BE2C (cell line): ENCODE results near the gene PNMA8B.

Experiments used
- DNase-seq: peaks from one replicate; pipeline ENCODE4 v3.0.0-alpha.2; 2020
- H3K27me3 ChIP-seq: fragments of 250-450 bp; sonication (Bioruptor Pico); 2 replicates; pipeline ENCODE4 v1.5.1; 2020; ENCODE audit warnings: mild to moderate bottlenecking
- H3K36me3 ChIP-seq: fragments of 250-450 bp; sonication (Bioruptor Pico); 2 replicates; pipeline ENCODE4 v1.5.1; 2020; ENCODE audit warnings: mild to moderate bottlenecking
- H3K4me1 ChIP-seq: fragments of 250-450 bp; sonication (Bioruptor Pico); 2 replicates; pipeline ENCODE4 v1.5.1; 2020
- H3K4me3 ChIP-seq: 2 replicates; pipeline ENCODE4 v1.5.1; 2011; ENCODE audit warnings: low read depth, low read length
- H3K9me3 ChIP-seq: fragments of 250-450 bp; sonication (Bioruptor Pico); 2 replicates; pipeline ENCODE4 v1.5.1; 2020
- TF ChIP-seq, protein P1 (sequence below): IDR thresholded peaks from 2 replicates; pipeline ENCODE4 v1.5.1; 2012; ENCODE audit warnings: mild to moderate bottlenecking, low read depth, low read length

The PNMA8B gene

DNA sequence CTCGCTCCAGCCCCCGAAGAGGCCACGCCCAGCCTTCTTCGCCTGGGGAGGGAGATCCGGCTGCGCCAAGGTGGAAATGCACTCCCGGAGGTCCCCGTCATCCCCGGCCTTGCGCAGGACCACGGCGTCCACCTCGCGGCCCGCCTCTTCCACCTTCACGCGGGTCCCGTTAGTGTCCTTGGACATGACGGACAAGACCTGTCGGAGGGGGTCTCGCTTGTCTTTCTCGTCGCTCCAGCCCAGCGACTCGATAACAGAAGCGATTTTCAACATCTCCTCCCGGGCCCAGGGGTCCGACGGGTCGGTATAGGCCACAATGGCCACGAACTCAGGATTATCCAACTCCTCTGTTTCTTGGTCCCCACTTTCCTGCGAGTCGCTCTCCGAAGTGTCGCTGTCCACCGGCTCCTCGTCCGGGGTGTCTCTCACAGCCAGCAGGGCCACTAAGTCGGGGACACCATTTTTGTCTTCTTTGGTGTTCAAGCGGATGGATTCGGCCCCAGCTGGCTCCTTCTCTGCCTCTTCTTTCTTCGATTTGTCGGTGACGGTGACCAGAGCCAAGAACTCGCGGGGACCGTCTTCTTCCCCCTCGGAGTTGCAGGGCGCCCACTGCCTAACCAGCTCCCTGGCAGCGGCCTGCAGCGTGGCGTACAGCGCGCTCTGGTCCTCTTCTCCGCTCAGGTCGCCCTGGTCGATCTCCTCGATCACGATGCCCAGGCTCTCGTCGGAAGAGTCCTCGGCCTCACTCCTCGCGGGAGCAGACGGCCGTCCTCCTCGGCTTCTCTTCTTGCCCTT is 1.3 kb downstream of the PNMA8B start:
- no peak overlapping the region for H3K4me3 ChIP-seq
- no peaks in the 10 kb centered on the region for H3K27me3 ChIP-seq
- no peaks in the 10 kb centered on the region for H3K36me3 ChIP-seq
- H3K9me3 ChIP-seq: no peaks in the 10 kb centered on the region
- TF ChIP-seq, protein P1, sequence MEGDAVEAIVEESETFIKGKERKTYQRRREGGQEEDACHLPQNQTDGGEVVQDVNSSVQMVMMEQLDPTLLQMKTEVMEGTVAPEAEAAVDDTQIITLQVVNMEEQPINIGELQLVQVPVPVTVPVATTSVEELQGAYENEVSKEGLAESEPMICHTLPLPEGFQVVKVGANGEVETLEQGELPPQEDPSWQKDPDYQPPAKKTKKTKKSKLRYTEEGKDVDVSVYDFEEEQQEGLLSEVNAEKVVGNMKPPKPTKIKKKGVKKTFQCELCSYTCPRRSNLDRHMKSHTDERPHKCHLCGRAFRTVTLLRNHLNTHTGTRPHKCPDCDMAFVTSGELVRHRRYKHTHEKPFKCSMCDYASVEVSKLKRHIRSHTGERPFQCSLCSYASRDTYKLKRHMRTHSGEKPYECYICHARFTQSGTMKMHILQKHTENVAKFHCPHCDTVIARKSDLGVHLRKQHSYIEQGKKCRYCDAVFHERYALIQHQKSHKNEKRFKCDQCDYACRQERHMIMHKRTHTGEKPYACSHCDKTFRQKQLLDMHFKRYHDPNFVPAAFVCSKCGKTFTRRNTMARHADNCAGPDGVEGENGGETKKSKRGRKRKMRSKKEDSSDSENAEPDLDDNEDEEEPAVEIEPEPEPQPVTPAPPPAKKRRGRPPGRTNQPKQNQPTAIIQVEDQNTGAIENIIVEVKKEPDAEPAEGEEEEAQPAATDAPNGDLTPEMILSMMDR: no peak
- no peak for DNase-seq
- H3K4me1 ChIP-seq: no peaks in the 10 kb centered on the region

DNA sequence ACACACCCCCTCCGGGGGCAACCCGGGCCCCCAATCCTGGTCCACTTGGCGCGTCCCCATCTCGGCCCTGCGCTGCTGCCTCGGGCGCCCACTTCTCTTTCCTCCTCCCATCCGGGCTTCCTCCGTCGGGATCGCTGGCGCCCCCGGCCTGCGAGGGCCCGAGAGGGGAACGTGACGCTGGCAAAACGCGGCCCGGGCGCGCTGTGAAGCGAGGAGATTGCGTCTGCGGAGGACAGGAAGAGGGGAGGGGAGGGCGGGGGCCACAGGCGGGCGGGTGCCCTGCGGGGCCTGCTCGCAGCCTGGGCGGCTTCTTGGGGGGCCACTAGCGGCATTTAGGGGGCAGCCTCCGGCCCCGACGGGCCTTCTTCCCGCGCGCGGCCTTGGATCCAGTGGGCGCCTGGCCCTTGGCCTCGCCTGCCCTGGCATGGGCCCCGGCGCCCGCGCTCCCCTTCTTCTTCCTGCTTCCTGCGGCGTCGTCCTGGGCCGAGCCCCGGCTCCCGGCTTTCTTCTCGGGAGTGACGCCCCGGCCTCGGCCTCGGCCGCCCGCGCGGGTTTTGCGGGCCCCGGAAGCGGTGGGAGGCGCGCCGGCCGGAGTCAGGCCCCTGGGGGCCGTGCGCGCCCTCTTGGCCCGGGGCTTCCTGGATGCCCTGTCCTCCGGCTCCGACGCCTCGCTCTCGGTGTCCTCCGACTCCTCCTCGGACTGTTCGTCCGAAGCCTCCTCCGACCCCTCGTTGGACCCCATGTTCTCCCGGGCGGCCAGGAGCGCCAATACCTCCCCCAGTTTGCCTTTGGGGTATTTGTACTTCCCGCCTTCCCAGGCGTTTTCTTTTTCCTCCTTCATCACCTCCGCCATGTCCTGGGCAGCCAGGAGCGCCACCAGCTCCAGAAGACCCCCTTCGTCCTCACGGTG is 2.2 kb downstream of the PNMA8B start:
- H3K36me3 ChIP-seq: no peaks in the 10 kb centered on the region
- no peaks in the 10 kb centered on the region for H3K4me1 ChIP-seq
- DNase-seq: no peak
- TF ChIP-seq, protein P1: no peak
- no peaks in the 10 kb centered on the region for H3K27me3 ChIP-seq
- H3K9me3 ChIP-seq: no peaks in the 10 kb centered on the region
- H3K4me3 ChIP-seq: no peak overlapping the region

DNA sequence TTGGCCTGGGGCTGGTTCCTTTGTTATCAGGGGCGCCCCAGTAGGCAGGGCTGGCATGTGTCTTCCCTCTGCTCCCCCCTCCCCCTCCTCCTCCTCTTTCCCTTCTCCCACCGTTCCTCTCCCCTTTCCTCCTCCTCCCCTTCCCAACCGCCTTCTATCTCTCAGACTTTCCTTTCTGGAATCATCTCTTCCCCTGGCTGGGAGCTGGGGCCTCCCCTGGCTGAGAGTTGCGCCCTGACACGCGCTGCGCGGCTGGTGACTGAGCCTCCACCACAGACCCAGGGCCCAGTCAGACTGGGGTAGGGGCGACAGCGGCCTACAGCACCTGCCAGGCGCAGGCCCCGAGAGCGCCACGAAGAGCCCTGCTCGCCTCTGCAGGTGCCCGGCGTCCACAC is 2.8 kb downstream of the PNMA8B start:
- Histone ChIP-seq H3K9me3 (no peaks in the 10 kb centered on the region), H3K27me3 (no peaks in the 10 kb centered on the region), H3K4me3 (no peak overlapping the region), H3K36me3 (no peaks in the 10 kb centered on the region), H3K4me1 (no peaks in the 10 kb centered on the region)
- DNase-seq: no peak
- TF ChIP-seq, protein P1: no peak

DNA sequence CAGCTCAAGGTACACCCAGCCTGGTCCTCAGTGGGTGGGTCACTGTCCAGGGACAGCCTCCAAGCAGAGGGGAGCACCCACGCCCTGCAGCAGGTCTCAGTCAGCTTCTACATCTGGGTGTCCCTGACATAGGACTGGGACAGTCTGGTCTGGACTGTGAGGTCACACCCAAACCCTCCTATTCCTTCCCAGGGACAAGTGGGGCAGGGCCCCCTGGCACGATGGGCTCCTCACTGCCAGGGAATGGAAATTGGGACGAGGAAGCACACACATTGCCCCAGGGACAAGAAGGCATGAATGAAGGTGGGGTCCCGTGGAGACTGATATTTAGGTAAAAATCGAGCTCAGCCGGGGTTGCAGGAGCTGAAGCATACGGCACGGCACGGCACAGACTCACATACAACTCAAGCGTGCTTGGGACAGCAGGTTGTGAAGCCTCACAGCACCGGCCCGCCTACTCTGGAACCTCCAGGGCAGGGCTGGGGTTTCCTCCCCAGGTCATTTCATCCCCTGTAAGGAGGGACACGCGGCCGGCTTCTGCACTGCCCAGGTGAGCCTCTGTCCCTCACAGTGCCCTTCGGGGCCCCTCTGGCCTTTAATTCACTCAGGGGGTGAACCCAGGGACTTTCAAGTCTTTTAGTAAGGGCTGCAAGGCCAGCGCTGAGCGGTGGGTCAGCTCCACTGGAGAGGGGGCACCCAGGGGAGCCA is 3.5 kb downstream of the PNMA8B start:
- Histone ChIP-seq H3K27me3 (no peaks in the 10 kb centered on the region), H3K4me3 (no peak overlapping the region), H3K4me1 (no peaks in the 10 kb centered on the region), H3K9me3 (no peaks in the 10 kb centered on the region), H3K36me3 (no peaks in the 10 kb centered on the region)
- DNase-seq: no peak
- TF ChIP-seq, protein P1: no peak

DNA sequence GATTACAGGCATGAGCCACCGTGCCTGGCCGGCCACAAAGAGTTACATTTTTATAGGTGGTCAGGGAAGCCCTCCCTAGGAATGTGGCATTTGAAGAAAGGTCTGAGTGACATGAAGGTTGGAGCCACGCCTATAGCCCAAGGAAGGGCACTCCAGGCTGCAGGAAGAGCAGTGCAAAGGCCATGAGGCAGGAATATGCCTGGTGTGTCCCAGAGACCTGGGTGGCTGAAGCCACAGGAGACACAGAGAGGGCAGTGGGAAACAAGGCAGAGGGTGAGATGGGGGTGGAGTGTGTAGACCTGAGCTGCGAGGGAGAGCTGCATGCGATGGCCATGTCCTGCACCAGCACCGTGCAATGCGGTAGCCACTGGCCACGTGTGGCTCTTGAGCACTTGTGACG is 4.9 kb downstream of the PNMA8B start:
- no peaks in the 10 kb centered on the region for H3K9me3 ChIP-seq
- no peaks in the 10 kb centered on the region for H3K4me1 ChIP-seq
- TF ChIP-seq, protein P1: no peak
- no peak for DNase-seq
- no peak overlapping the region for H3K4me3 ChIP-seq
- H3K27me3 ChIP-seq: no peaks in the 10 kb centered on the region
- no peaks in the 10 kb centered on the region for H3K36me3 ChIP-seq
